Sigmoid colon (tissue), 4 donors: ENCODE measurements around the gene KCND3.

ENCODE experiments used
- EP300 ChIP-seq, 4 donors: sonication (generic); formaldehyde crosslinking; IDR thresholded peaks; one replicate each; pipeline ENCODE4 v1.6.1; 2017; ENCODE audit warnings: antibody characterized with exemption in 4 of 4
- POLR2A ChIP-seq, 2 donors: fragments of 450-650 bp; IDR thresholded peaks; one replicate each; pipeline ENCODE4 v1.6.1; 2016; ENCODE audit warnings: antibody characterized with exemption in 2 of 2, mild to moderate bottlenecking in 2 of 2, moderate library complexity in 2 of 2
- POLR2AphosphoS5 ChIP-seq, 4 donors: sonication (generic); formaldehyde crosslinking; IDR thresholded peaks; one replicate each; pipeline ENCODE4 v1.6.1; 2017; ENCODE audit warnings: antibody characterized with exemption in 4 of 4
- TF ChIP-seq, protein P1 (sequence below), 4 experiments: fragments of 450-650 bp in 3 of 4; fragments of 200-600 bp in 1 of 4; IDR thresholded peaks; one replicate each; pipeline ENCODE4 v1.5.1; 2016 to 2019; ENCODE audit warnings: antibody characterized with exemption in 4 of 4, mild to moderate bottlenecking in 3 of 4, moderate library complexity in 2 of 4

DNA sequence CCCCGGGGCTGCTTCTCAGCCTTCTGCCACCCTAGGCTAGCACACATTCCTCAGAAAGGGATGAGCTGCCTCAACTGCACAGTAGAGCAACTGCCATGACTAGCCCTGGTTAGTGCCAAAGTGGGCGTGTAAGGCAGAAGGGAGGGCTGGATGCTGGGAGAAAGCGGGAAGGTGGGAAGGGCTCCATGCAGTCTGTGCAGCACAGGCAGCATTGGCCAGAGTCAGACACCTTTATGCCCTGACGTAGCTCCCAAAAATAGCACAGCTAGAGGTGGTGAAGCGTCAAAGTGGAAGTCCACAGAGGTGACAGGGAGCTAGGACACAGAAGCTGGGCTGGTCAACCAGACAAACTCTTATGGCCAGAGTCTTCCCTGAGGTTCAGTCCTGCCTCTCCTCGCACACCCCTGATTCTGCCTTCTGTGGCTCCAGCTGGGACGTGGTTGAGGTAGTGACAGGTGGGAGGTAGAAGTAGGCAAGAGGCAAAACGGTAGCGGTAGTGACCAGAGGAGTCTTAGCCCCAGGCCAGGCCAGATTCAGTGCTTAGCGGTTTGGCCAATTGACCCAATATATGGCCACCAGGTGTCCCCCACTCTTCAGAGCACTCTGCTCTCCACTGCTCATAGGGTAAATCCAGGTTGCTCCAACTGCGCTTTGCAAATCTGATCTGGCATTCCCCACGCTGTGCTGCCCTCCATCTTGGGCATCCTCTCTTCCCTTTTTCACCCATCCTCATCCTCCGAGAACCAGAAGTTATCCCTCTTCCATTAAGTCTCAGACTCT, 188.2 kb downstream of the KCND3 start:
- TF ChIP-seq, protein P1, sequence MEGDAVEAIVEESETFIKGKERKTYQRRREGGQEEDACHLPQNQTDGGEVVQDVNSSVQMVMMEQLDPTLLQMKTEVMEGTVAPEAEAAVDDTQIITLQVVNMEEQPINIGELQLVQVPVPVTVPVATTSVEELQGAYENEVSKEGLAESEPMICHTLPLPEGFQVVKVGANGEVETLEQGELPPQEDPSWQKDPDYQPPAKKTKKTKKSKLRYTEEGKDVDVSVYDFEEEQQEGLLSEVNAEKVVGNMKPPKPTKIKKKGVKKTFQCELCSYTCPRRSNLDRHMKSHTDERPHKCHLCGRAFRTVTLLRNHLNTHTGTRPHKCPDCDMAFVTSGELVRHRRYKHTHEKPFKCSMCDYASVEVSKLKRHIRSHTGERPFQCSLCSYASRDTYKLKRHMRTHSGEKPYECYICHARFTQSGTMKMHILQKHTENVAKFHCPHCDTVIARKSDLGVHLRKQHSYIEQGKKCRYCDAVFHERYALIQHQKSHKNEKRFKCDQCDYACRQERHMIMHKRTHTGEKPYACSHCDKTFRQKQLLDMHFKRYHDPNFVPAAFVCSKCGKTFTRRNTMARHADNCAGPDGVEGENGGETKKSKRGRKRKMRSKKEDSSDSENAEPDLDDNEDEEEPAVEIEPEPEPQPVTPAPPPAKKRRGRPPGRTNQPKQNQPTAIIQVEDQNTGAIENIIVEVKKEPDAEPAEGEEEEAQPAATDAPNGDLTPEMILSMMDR (IDR thresholded peaks at IDR 0.05) = peak in 2 of 4 experiments; percentile 17
- TF ChIP-seq POLR2A (IDR thresholded peaks at IDR 0.05) (no peak), EP300 (IDR thresholded peaks at IDR 0.05) (no peak), POLR2AphosphoS5 (IDR thresholded peaks at IDR 0.05) (no peak)
